ENCODE data around the gene GSC2. TPM values are rescaled to one million over a fixed set of nuclear protein-coding genes. Genes with fewer than 3 reads are reported as not detected.

Gene GSC2
- total RNA-seq, 2 donors from 2014 or later: not detected

- Mint-ChIP-seq H3K27me3 (no peaks in the 10 kb centered on the region), H3K27ac (peak overlapping the region; percentile 70), H3K9me3 (no peaks in the 10 kb centered on the region), H3K4me1 (peaks cover 38% of the 10 kb centered on the region), H3K4me3 (no peak overlapping the region), H3K36me3 (ENCODE audit: low read depth) (no peaks in the 10 kb centered on the region)
- ATAC-seq (replicated peaks): no peak
Measured at GRCh38 chr22:19114984-19115552, 35.0 kb downstream of the GSC2 start.

- H3K27ac Mint-ChIP-seq: no peak overlapping the region
- no peaks in the 10 kb centered on the region for H3K9me3 Mint-ChIP-seq
- no peaks in the 10 kb centered on the region for H3K36me3 Mint-ChIP-seq (ENCODE audit: low read depth)
- H3K4me1 Mint-ChIP-seq: peaks cover 48% of the 10 kb centered on the region
- ATAC-seq (replicated peaks): no peak
- no peak overlapping the region for H3K4me3 Mint-ChIP-seq
- H3K27me3 Mint-ChIP-seq: no peaks in the 10 kb centered on the region
Measured at GRCh38 chr22:19113429-19113828, 36.7 kb downstream of the GSC2 start.

- no peaks in the 10 kb centered on the region for H3K9me3 Mint-ChIP-seq
- H3K27ac Mint-ChIP-seq: peak overlapping the region; percentile 41
- H3K27me3 Mint-ChIP-seq: no peaks in the 10 kb centered on the region
- H3K36me3 Mint-ChIP-seq (ENCODE audit: low read depth): peaks cover 4% of the 10 kb centered on the region
- H3K4me3 Mint-ChIP-seq: no peak overlapping the region
- ATAC-seq (replicated peaks): no peak
- peaks cover 52% of the 10 kb centered on the region for H3K4me1 Mint-ChIP-seq
Measured at GRCh38 chr22:19111584-19111983, 38.5 kb downstream of the GSC2 start.

GRCh38 chr22:19111140-19111539 is 39.0 kb downstream of the GSC2 start:
- H3K36me3 Mint-ChIP-seq (ENCODE audit: low read depth): peaks cover 4% of the 10 kb centered on the region
- peaks cover 51% of the 10 kb centered on the region for H3K4me1 Mint-ChIP-seq
- ATAC-seq (replicated peaks): no peak
- H3K27ac Mint-ChIP-seq: peak overlapping the region; percentile 41
- peak overlapping the region; percentile 16 for H3K4me3 Mint-ChIP-seq
- no peaks in the 10 kb centered on the region for H3K27me3 Mint-ChIP-seq
- no peaks in the 10 kb centered on the region for H3K9me3 Mint-ChIP-seq

- H3K27ac Mint-ChIP-seq: peak overlapping the region; percentile 41
- H3K36me3 Mint-ChIP-seq (ENCODE audit: low read depth): peaks cover 4% of the 10 kb centered on the region
- H3K27me3 Mint-ChIP-seq: no peaks in the 10 kb centered on the region
- H3K9me3 Mint-ChIP-seq: no peaks in the 10 kb centered on the region
- peaks cover 49% of the 10 kb centered on the region for H3K4me1 Mint-ChIP-seq
- peak overlapping the region; percentile 16 for H3K4me3 Mint-ChIP-seq
- no peak for ATAC-seq (replicated peaks)
Measured at GRCh38 chr22:19110646-19111045, 39.4 kb downstream of the GSC2 start.

- ATAC-seq (replicated peaks): no peak
- H3K27me3 Mint-ChIP-seq: no peaks in the 10 kb centered on the region
- H3K9me3 Mint-ChIP-seq: no peaks in the 10 kb centered on the region
- H3K4me3 Mint-ChIP-seq: peak overlapping the region; percentile 49
- H3K4me1 Mint-ChIP-seq: peaks cover 45% of the 10 kb centered on the region
- H3K36me3 Mint-ChIP-seq (ENCODE audit: low read depth): peaks cover 4% of the 10 kb centered on the region
- peak overlapping the region; percentile 56 for H3K27ac Mint-ChIP-seq
Measured at GRCh38 chr22:19110064-19110458, 40.0 kb downstream of the GSC2 start.

- Mint-ChIP-seq H3K27ac (peak overlapping the region; percentile 56), H3K27me3 (no peaks in the 10 kb centered on the region), H3K4me1 (peaks cover 40% of the 10 kb centered on the region), H3K36me3 (ENCODE audit: low read depth) (peaks cover 4% of the 10 kb centered on the region), H3K9me3 (no peaks in the 10 kb centered on the region), H3K4me3 (peak overlapping the region; percentile 49)
- ATAC-seq (replicated peaks): peak; percentile 96
Measured at GRCh38 chr22:19109198-19110063, 40.7 kb downstream of the GSC2 start.

- ATAC-seq (replicated peaks): peak; percentile 25
- Mint-ChIP-seq H3K4me1 (peaks cover 40% of the 10 kb centered on the region), H3K9me3 (no peaks in the 10 kb centered on the region), H3K27ac (peak overlapping the region; percentile 56), H3K36me3 (ENCODE audit: low read depth) (peaks cover 4% of the 10 kb centered on the region), H3K4me3 (peak overlapping the region; percentile 49), H3K27me3 (no peaks in the 10 kb centered on the region)
Measured at GRCh38 chr22:19108807-19109197, 41.3 kb downstream of the GSC2 start.

- no peak overlapping the region for H3K4me3 Mint-ChIP-seq
- peaks cover 40% of the 10 kb centered on the region for H3K4me1 Mint-ChIP-seq
- H3K36me3 Mint-ChIP-seq (ENCODE audit: low read depth): peaks cover 4% of the 10 kb centered on the region
- H3K27ac Mint-ChIP-seq: peak overlapping the region; percentile 89
- H3K9me3 Mint-ChIP-seq: no peaks in the 10 kb centered on the region
- no peak for ATAC-seq (replicated peaks)
- no peaks in the 10 kb centered on the region for H3K27me3 Mint-ChIP-seq
Measured at GRCh38 chr22:19107730-19108074, 42.4 kb downstream of the GSC2 start.

- peaks cover 40% of the 10 kb centered on the region for H3K4me1 Mint-ChIP-seq
Measured at GRCh38 chr22:19106886-19107729, 43.0 kb downstream of the GSC2 start.

GRCh38 chr22:19105867-19106802 is 44.0 kb downstream of the GSC2 start:
- Mint-ChIP-seq H3K27me3 (no peaks in the 10 kb centered on the region), H3K4me3 (no peak overlapping the region), H3K4me1 (peaks cover 35% of the 10 kb centered on the region), H3K36me3 (ENCODE audit: low read depth) (peaks cover 4% of the 10 kb centered on the region), H3K27ac (peak overlapping the region; percentile 89), H3K9me3 (no peaks in the 10 kb centered on the region)
- ATAC-seq (replicated peaks): peak; percentile 39

More at GRCh38 chr22:19106886-19107729, 43.0 kb downstream of the GSC2 start:
- Mint-ChIP-seq H3K4me3 (no peak overlapping the region), H3K27ac (peak overlapping the region; percentile 89), H3K9me3 (no peaks in the 10 kb centered on the region), H3K27me3 (no peaks in the 10 kb centered on the region), H3K36me3 (ENCODE audit: low read depth) (peaks cover 4% of the 10 kb centered on the region)
- ATAC-seq (replicated peaks): no peak

GRCh38 chr22:19105456-19105855 is 44.6 kb downstream of the GSC2 start:
- H3K9me3 Mint-ChIP-seq: no peaks in the 10 kb centered on the region
- peaks cover 30% of the 10 kb centered on the region for H3K4me1 Mint-ChIP-seq
- no peak for ATAC-seq (replicated peaks)

GRCh38 chr22:19103880-19104821 is 45.9 kb downstream of the GSC2 start:
- no peaks in the 10 kb centered on the region for H3K27me3 Mint-ChIP-seq
- H3K4me3 Mint-ChIP-seq: no peak overlapping the region
- H3K4me1 Mint-ChIP-seq: peaks cover 17% of the 10 kb centered on the region
- H3K36me3 Mint-ChIP-seq (ENCODE audit: low read depth): peaks cover 4% of the 10 kb centered on the region
- H3K9me3 Mint-ChIP-seq: no peaks in the 10 kb centered on the region
- peak overlapping the region; percentile 10 for H3K27ac Mint-ChIP-seq
- no peak for ATAC-seq (replicated peaks)

More at GRCh38 chr22:19105456-19105855, 44.6 kb downstream of the GSC2 start:
- H3K4me3 Mint-ChIP-seq: no peak overlapping the region
- peaks cover 4% of the 10 kb centered on the region for H3K36me3 Mint-ChIP-seq (ENCODE audit: low read depth)
- H3K27ac Mint-ChIP-seq: peak overlapping the region; percentile 10
- H3K27me3 Mint-ChIP-seq: no peaks in the 10 kb centered on the region
